IPS-NIHi7 (cell line): ENCODE measurements around the gene XPO5.
"Not testable (repeated sequence)": the region's sequence is repeated elsewhere in the genome, so short reads cannot be mapped to it uniquely, and the experiment has no call there.

Experiments
- DNase-seq: peaks from one replicate; pipeline ENCODE4 v3.0.0; 2012; ENCODE audit warnings: mixed read lengths; ENCODE audit errors: extremely low spot score

Gene XPO5

DNA sequence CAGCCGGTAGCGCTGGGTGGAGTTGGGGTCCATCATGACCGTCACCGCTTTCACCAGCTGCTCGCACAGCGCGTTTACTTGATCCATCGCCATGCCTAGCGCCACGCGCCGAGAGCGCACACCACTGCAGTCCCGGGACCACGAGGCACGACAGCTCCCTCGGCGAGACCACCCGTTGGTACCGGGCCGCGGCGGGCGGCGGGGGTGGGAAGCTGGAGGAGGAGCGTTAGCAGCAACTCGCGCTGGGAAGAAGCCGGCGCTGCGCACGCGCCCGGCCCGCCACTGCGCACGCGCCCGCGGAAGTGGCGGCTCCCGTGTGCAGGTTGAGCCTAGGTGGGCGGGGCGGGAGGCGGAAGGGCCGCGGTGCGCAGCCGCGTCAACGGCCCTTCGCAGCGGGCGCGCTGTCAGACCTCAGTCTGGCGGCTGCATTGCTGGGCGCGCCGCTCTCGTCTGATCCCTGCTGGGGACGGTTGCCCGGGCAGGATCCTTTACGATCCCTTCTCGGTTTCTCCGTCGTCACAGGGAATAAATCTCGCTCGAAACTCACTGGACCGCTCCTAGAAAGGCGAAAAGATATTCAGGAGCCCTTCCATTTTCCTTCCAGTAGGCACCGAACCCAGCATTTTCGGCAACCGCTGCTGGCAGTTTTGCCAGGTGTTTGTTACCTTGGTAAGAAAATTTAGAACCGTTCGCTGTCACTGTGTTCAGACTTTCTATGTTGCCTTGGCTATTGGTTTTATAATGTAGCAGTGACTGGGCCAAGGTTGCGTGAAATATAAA, at the start of gene XPO5, which contains the start of gene POLH:
Gene XPO5 (minus strand): TSS at position 267 of the 780 bp plus-strand sequence. CDS start 174 bp downstream, at position 93.
Gene POLH (plus strand): TSS at position 414 of the 780 bp plus-strand sequence. CDS start 6,135 bp downstream, outside the sequence.
- DNase-seq: peak; percentile 99

DNA sequence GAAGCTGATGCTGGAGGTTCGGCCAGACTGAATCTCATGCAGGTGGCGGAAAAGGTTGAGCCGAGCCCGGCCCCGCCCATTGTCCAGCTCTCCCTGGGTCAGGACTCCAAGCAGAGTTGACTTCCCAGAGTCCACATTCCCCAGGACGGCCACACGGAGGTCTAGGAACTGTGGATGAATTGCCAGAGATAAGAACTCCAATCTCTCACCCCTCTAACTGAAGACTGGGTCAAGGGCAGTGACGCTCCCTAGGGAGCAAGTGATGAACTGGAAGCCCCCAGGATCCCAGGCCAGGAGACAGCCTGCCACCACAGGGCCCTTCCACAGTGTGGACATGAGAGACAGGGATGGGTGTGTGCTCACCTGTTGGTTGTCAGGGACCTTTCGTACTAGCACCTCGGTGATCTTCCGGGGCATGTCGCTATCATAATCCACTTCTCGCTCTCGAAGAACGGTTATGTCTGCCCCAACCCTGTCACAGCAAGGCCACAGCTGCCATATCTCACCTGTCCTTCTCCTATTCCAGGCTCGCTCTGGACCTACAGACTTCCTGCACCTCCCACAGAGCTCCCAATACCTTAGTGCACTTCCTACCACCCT, 49.7 kb upstream of the XPO5 start:
- no peak for DNase-seq

- DNase-seq: no peak
Measured at GRCh38 chr6:43624786-43625288, 49.0 kb upstream of the XPO5 start.

DNA sequence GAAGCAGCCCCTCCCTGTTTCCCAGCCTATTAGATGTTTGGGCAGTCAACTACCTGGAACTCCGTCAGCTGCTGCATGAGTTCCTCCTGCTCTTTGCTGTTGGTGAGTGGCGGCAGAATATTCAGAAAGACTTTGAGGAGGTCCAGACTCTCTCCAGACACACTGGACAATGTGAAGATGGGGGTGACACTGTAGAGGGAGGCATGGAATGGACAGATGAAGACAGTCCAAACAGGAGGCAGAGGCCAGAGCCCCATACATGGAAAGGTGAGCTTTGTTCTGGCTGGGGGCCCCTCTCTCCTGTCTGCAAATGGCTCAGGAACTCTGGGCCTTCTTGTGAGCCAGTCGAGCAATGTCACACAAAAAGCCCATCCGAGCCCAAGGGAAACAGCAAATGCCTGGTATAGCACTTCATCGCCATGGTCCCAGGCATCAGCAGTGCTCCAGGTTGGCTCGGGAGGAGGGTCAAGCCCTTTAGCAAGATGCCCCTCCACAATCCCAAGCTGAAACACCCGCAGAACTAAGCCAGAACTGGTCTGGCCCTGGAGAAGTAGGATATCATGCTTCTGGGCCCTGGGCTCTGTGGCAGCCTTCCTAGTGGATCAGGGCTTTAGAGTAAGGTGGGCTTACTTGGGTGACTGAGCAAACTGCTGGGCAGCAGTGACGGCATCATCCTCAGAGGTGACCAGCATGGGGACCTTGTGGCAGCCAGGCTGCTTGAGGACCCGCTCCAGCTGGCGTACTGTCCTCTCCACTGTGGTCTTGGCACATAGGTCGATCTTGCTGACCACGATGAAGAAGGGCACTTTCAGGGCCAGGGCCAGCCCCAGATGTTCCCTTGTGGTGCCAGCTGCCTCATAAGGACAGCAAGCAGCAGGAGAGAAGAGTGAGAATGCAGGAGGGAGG, 48.3 kb upstream of the XPO5 start:
- no peak for DNase-seq

GRCh38 chr6:43622541-43622940, 46.7 kb upstream of the XPO5 start:
- no peak for DNase-seq

GRCh38 chr6:43621836-43622180, 46.0 kb upstream of the XPO5 start:
- no peak for DNase-seq

- DNase-seq: no peak
Measured at GRCh38 chr6:43621078-43621835, 45.4 kb upstream of the XPO5 start.

DNA sequence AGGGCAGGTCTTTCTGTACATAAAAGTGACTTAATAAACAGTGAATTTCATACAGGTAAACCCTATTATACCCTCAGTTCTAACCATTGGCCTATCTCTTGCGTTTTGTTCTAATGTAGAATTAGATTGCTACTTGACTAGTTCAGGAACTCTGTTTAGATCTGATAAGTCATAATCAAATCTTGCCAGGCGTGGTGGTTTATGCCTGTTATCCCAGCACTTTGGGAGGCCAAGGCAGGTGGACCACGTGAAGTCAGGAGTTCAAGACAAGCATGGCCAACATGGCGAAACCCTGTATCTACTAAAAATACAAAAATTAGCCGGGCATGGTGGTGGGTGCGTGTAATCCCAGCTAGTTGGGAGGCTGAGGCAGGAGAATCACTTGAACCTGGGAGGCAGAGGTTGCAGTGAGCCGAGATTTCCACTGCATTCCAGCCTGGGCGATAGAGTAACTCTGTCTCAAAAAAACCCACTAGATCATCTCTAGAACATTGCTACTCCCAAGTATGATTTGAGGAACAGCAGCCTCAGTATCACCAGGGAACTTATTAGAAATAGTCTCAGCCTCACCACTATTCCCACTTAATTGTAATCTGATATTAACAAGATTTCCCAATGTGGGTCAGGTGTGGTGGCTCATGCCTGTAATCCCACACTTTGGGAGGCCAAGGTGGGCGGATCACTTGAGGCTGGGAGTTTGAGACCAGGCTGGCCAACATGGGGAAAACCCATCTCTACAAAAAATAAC, 41.1 kb upstream of the XPO5 start:
- no peak for DNase-seq

DNA sequence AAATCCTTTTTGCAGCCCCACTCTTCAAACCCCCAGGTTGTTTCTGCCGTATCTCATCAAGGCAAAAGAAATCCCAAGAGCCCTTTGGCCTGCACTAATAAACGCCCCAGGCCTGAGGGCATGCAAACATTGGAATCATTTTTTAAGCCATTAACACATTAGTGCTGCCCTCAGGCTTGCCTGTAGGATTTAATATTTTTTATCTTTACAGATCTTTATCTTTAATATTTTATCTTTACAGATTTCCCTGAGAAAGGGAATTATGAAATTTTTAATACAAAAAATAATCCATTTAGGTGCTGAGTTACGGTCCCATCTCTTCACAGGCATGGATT, 38.5 kb upstream of the XPO5 start:
- no peak for DNase-seq

DNA sequence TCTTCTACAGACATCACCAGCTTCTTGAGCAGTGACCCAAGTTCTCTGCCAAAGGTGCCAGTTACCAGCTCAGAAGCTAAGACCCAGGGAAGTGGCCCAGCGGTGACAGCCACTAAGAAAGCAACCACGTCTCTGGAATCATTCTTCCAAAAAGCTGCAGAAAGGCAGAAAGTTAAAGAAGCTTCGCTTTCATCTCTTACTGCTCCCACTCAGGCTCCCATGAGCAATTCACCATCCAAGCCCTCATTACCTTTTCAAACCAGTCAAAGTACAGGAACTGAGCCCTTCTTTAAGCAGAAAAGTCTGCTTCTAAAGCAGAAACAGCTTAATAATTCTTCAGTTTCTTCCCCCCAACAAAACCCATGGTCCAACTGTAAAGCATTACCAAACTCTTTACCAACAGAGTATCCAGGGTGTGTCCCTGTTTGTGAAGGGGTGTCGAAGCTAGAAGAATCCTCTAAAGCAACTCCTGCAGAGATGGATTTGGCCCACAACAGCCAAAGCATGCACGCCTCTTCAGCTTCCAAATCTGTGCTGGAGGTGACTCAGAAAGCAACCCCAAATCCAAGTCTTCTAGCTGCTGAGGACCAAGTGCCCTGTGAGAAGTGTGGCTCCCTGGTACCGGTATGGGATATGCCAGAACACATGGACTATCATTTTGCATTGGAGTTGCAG, 38.0 kb upstream of the XPO5 start:
- DNase-seq: no peak

GRCh38 chr6:43610431-43610830, 34.6 kb upstream of the XPO5 start:
- DNase-seq: no peak

DNA sequence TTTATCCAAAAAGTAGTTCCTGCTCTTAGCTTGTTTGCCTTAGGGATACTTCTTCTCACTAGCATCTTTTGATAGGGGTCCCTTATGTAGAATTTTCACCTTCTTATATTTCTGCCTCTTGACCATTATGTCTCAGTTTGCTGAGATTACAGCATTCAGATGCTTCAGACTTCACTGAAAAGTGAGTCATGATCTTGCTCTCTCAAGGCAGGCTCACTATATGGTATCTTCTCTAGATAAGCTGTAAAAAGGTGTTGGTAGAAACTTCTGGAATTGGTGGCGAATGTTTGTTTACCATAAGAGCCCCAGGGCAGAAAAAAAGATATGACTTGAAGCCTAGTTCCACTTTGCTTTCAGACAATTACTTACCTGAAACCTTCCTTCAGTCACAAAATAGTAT, 33.6 kb upstream of the XPO5 start:
- DNase-seq: no peak

- no peak for DNase-seq
Measured at GRCh38 chr6:43608807-43609206, 33.0 kb upstream of the XPO5 start.

DNA sequence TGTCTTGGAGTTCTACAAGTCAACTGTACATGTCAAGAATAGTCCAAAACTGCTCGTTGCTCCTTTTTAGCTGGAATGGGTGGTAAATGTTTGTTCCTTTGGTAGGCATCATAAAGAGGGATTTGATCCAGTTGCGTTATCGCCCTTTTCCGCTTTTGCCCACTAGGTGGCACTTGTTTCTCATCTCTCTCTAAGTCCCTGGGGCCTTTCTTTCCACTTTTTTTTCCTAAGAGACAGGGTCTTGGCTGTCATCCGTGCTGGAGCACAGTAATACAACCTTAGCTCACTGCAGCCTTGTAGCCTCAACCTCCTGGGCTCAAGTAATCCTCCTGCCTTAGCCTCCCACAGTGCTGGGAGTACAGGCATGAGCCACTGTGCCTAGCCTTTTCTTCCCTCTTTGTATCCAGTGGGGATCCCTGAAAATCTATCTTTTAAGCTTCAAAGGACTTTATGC, 32.5 kb upstream of the XPO5 start:
- DNase-seq: peak; percentile 83

GRCh38 chr6:43606019-43606418, 30.2 kb upstream of the XPO5 start:
- no peak for DNase-seq

DNA sequence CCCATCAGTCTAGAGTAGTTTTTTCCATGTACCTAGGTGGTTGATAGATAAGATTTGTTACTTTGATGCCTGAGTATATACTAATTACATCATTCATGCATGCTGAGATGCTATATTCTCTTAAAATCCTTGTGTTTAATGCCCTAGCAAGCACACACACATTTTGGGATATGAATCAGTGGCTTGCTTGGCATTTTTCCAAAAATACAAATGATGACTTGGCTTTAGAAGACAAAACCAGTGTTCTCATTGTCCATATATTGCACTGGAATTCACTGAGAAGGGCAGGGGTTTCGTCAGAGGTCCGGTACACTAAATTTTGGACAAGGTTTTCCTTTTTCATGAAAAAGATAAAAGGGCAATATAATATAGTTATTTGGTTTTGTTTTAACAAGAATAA, 28.3 kb upstream of the XPO5 start:
- no peak for DNase-seq

DNA sequence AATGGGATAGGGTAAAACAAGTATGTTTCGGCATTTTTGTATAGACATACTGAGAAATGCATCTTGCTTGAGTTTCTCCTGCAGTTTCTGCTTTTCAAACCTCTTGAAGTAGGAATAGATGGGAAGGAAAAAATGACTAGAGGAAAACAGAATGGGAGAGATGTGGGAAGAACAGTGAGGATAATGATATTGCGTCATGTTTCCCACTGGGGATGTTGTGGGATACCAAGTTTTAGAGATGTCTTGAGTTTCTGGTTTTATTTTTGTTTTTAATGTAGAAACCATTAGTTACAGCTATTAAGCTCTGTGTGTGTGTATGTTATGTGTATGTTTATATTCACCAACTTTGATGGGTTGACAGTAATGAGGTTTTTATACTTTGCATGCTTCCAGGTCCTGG, 24.8 kb upstream of the XPO5 start:
- no peak for DNase-seq

GRCh38 chr6:43593938-43594337, 18.1 kb upstream of the XPO5 start:
- no peak for DNase-seq

DNA sequence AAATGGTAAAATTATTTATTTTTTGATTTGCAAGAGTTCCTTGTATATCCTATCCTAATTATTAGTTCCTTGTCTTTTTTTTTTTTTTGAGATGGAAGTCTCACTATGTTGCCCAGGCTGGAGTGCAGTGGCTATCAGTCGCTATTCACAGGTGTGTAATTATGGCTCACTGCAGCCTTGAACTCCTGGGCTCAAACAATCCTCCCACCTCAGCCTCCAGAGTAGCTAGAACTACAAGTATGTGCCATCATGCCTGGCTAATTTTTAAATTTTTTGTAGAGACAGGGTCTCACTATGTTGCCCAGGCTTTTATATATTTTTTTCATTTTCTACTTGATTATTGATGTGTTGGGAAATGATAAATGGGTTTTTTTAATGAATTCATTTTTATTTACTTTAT, 13.7 kb upstream of the XPO5 start:
- DNase-seq: not testable (repeated sequence)

DNA sequence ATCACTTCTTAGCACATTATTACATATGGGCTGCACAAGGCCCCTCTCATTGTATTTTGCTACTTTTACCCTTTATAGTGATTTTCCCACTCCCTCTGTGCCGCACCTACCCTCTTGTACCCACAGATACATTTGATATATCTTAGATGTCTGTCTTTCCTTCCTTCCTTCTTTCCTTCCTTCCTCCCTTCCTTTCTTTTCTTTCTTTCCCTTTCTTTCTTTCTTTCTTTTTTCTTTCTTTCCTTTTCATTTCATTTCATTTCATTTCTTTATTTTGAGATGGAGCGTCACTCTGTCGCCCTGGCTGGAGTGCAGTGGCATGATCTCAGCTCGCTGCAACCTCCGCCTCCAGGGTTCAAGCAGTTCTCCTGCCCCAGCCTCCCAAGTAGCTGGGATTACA, 12.4 kb upstream of the XPO5 start:
- DNase-seq: no peak
